Measurements from ENCODE around the gene VGF.

- TF ChIP-seq, protein P1, sequence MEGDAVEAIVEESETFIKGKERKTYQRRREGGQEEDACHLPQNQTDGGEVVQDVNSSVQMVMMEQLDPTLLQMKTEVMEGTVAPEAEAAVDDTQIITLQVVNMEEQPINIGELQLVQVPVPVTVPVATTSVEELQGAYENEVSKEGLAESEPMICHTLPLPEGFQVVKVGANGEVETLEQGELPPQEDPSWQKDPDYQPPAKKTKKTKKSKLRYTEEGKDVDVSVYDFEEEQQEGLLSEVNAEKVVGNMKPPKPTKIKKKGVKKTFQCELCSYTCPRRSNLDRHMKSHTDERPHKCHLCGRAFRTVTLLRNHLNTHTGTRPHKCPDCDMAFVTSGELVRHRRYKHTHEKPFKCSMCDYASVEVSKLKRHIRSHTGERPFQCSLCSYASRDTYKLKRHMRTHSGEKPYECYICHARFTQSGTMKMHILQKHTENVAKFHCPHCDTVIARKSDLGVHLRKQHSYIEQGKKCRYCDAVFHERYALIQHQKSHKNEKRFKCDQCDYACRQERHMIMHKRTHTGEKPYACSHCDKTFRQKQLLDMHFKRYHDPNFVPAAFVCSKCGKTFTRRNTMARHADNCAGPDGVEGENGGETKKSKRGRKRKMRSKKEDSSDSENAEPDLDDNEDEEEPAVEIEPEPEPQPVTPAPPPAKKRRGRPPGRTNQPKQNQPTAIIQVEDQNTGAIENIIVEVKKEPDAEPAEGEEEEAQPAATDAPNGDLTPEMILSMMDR (IDR thresholded peaks at IDR 0.05), result no peak
- TF ChIP-seq, protein P2, sequence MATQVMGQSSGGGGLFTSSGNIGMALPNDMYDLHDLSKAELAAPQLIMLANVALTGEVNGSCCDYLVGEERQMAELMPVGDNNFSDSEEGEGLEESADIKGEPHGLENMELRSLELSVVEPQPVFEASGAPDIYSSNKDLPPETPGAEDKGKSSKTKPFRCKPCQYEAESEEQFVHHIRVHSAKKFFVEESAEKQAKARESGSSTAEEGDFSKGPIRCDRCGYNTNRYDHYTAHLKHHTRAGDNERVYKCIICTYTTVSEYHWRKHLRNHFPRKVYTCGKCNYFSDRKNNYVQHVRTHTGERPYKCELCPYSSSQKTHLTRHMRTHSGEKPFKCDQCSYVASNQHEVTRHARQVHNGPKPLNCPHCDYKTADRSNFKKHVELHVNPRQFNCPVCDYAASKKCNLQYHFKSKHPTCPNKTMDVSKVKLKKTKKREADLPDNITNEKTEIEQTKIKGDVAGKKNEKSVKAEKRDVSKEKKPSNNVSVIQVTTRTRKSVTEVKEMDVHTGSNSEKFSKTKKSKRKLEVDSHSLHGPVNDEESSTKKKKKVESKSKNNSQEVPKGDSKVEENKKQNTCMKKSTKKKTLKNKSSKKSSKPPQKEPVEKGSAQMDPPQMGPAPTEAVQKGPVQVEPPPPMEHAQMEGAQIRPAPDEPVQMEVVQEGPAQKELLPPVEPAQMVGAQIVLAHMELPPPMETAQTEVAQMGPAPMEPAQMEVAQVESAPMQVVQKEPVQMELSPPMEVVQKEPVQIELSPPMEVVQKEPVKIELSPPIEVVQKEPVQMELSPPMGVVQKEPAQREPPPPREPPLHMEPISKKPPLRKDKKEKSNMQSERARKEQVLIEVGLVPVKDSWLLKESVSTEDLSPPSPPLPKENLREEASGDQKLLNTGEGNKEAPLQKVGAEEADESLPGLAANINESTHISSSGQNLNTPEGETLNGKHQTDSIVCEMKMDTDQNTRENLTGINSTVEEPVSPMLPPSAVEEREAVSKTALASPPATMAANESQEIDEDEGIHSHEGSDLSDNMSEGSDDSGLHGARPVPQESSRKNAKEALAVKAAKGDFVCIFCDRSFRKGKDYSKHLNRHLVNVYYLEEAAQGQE (IDR thresholded peaks at IDR 0.05; ENCODE audit: insufficient read depth in 1 of 2, low read depth in 2 of 2, low read length in 1 of 2), result no peak
- TF ChIP-seq SIN3A (IDR thresholded peaks at IDR 0.05; ENCODE audit: borderline replicate concordance, insufficient read depth, low read depth, low read length) (no peak), POLR2AphosphoS5 (IDR thresholded peaks at IDR 0.05; ENCODE audit: low read depth, low read length) (no peak)
Measured at GRCh38 chr7:101115215-101115614, 50.2 kb downstream of the VGF start.

Measured in Panc1 (cell line).